ENCODE results near the gene HDAC4. TPM values are rescaled to one million over a fixed set of nuclear protein-coding genes. Genes with fewer than 3 reads are reported as not detected.
A peak's percentile ranks its signal among the peaks of the same experiment; 100 is the strongest.

The HDAC4 gene
- total and polyA plus RNA-seq, 2 donors from 2014 or later = 2.2 to 56.8 TPM

GRCh38 chr2:239308661-239309397, 92.0 kb downstream of the HDAC4 start:
- intact Hi-C loops (cut with DNase I) = no loop called here
- H3K36me3 ChIP-seq (ENCODE audit: control insufficient read depth in 2 of 3, insufficient read depth in 3 of 3, low read length in 3 of 3) = no peaks in the 10 kb centered on the region
- FAIRE-seq (no peak), DNase-seq (peak in 3 of 5 donors; percentile 36 to 66 (median 65))
- H3K9me3 ChIP-seq (ENCODE audit: control insufficient read depth in 2 of 3, insufficient read depth in 1 of 3, low read length in 3 of 3) = no peaks in the 10 kb centered on the region
- TF ChIP-seq CTCF (IDR thresholded peaks at IDR 0.05; ENCODE audit: borderline replicate concordance, extremely low read depth, insufficient read depth) = no peak
- peak overlapping the region in 1 of 3 donors; percentile 46 for H3K9ac ChIP-seq (ENCODE audit: low read length in 3 of 3)
- H3K4me1 ChIP-seq (ENCODE audit: control insufficient read depth in 2 of 3, insufficient read depth in 2 of 3, low read depth in 1 of 3, low read length in 3 of 3) = peaks cover 0 to 17% (median 5%) of the 10 kb centered on the region in 3 donors
- peak overlapping the region in 2 of 3 donors; percentile 39 to 45 for H3K4me3 ChIP-seq (ENCODE audit: low read length in 3 of 3)
- H3K27me3 ChIP-seq (ENCODE audit: control insufficient read depth, insufficient read depth, low read length) = no peaks in the 10 kb centered on the region
- H3K27ac ChIP-seq (ENCODE audit: low read depth in 2 of 2, low read length in 2 of 2) = peak overlapping the region; percentile 55 to 66

GRCh38 chr2:239307921-239308613, 92.8 kb downstream of the HDAC4 start:
- no peak for TF ChIP-seq CTCF (IDR thresholded peaks at IDR 0.05; ENCODE audit: borderline replicate concordance, extremely low read depth, insufficient read depth)
- Histone ChIP-seq H3K9me3 (ENCODE audit: control insufficient read depth in 2 of 3, insufficient read depth in 1 of 3, low read length in 3 of 3) (no peaks in the 10 kb centered on the region), H3K36me3 (ENCODE audit: control insufficient read depth in 2 of 3, insufficient read depth in 3 of 3, low read length in 3 of 3) (no peaks in the 10 kb centered on the region), H3K9ac (ENCODE audit: low read length in 3 of 3) (peak overlapping the region in 1 of 3 donors; percentile 46), H3K27ac (ENCODE audit: low read depth in 2 of 2, low read length in 2 of 2) (no peak overlapping the region), H3K4me1 (ENCODE audit: control insufficient read depth in 2 of 3, insufficient read depth in 2 of 3, low read depth in 1 of 3, low read length in 3 of 3) (peaks cover 0 to 17% (median 5%) of the 10 kb centered on the region in 3 donors), H3K4me3 (ENCODE audit: low read length in 3 of 3) (peak overlapping the region in 2 of 3 donors; percentile 17 to 45), H3K27me3 (ENCODE audit: control insufficient read depth, insufficient read depth, low read length) (no peaks in the 10 kb centered on the region)
- FAIRE-seq (no peak), DNase-seq (peak in 2 of 5 donors; percentile 6 to 70)
- intact Hi-C loops (cut with DNase I) = no loop called here

DNA sequence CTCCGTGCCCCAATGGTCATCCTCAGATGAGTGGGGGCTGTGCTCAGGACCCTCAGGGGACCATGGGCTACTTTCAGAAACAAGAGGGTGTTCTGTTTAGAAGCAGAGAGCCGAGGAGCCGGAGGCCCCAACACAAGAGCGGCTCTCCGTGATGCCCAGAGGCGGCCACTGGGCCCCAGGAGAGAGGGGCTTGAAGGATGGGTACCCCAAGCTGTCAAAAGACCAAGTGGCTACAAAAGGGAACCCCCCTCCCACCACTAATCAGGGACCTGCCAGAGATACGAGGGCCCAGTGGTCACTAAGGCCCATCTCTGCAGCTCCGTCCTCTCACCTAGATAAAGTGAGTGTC, 93.6 kb downstream of the HDAC4 start:
- H3K27me3 ChIP-seq (ENCODE audit: control insufficient read depth, insufficient read depth, low read length) = no peaks in the 10 kb centered on the region
- peak in 1 of 5 donors; percentile 49 for DNase-seq
- H3K36me3 ChIP-seq (ENCODE audit: control insufficient read depth in 2 of 3, insufficient read depth in 3 of 3, low read length in 3 of 3) = no peaks in the 10 kb centered on the region
- no peak overlapping the region for H3K4me3 ChIP-seq (ENCODE audit: low read length in 3 of 3)
- no peak for TF ChIP-seq CTCF (IDR thresholded peaks at IDR 0.05; ENCODE audit: borderline replicate concordance, extremely low read depth, insufficient read depth)
- H3K4me1 ChIP-seq (ENCODE audit: control insufficient read depth in 2 of 3, insufficient read depth in 2 of 3, low read depth in 1 of 3, low read length in 3 of 3) = peaks cover 0 to 19% (median 10%) of the 10 kb centered on the region in 3 donors
- no peak for FAIRE-seq
- no peak overlapping the region for H3K27ac ChIP-seq (ENCODE audit: low read depth in 2 of 2, low read length in 2 of 2)
- H3K9ac ChIP-seq (ENCODE audit: low read length in 3 of 3) = no peak overlapping the region
- no peaks in the 10 kb centered on the region for H3K9me3 ChIP-seq (ENCODE audit: control insufficient read depth in 2 of 3, insufficient read depth in 1 of 3, low read length in 3 of 3)
- intact Hi-C loops (cut with DNase I) = no loop called here
